ENCODE results near the gene LPAR3. TPM values are rescaled to one million over a fixed set of nuclear protein-coding genes. Genes with fewer than 3 reads are reported as not detected.

Gene LPAR3
- total and polyA plus RNA-seq, 2 donors (not counting 1 experiment from before 2014, with no cell fraction given), result 1.8 to 7.6 TPM

DNA sequence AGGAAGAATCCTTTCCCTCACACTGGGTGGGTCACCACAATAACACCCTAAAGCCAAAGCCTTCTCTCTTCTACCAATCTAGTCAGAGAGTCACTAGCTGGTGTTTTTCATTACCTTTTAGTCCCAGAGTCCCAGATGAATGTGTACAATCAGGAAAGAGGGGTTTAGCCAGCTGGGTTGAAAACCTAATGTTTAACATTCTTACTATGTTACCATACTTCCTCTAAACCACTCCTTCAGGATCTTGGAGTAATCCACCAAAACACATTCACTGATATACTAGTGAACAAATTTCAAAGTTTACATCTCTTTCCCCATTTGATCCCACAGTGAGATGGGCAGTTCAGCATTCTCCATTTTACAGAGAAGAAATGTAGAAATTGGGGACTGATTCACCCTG lies 9.7 kb downstream of the LPAR3 start:
- DNase-seq (ENCODE audit: low read depth in 2 of 2), result no peak
- TF ChIP-seq, protein P1, sequence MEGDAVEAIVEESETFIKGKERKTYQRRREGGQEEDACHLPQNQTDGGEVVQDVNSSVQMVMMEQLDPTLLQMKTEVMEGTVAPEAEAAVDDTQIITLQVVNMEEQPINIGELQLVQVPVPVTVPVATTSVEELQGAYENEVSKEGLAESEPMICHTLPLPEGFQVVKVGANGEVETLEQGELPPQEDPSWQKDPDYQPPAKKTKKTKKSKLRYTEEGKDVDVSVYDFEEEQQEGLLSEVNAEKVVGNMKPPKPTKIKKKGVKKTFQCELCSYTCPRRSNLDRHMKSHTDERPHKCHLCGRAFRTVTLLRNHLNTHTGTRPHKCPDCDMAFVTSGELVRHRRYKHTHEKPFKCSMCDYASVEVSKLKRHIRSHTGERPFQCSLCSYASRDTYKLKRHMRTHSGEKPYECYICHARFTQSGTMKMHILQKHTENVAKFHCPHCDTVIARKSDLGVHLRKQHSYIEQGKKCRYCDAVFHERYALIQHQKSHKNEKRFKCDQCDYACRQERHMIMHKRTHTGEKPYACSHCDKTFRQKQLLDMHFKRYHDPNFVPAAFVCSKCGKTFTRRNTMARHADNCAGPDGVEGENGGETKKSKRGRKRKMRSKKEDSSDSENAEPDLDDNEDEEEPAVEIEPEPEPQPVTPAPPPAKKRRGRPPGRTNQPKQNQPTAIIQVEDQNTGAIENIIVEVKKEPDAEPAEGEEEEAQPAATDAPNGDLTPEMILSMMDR (conservative IDR thresholded peaks at IDR 0.05 in 1 of 2, IDR thresholded peaks at IDR 0.05 in 1 of 2; ENCODE audit: low read depth in 1 of 2, low read length in 2 of 2), result no peak
- no peak for TF ChIP-seq EZH2 (IDR thresholded peaks at IDR 0.05; ENCODE audit: low read length, missing control alignments)
- Histone ChIP-seq H3K4me2 (ENCODE audit: extremely low read depth, insufficient read depth, low read length) (no peak overlapping the region), H3K9me3 (ENCODE audit: control insufficient read depth, insufficient read depth, low read depth, low read length) (no peaks in the 10 kb centered on the region), H3K79me2 (ENCODE audit: control insufficient read depth, insufficient read depth, low read length) (no peaks in the 10 kb centered on the region), H3K4me1 (ENCODE audit: control insufficient read depth, extremely low read depth, insufficient read depth, low read length) (no peaks in the 10 kb centered on the region), H2AFZ (ENCODE audit: low read length) (no peak overlapping the region), H3K9ac (ENCODE audit: insufficient read depth, low read length) (no peak overlapping the region), H3K36me3 (ENCODE audit: control insufficient read depth, insufficient read depth, low read length) (no peaks in the 10 kb centered on the region), H4K20me1 (ENCODE audit: control insufficient read depth, extremely low read depth, insufficient read depth, low read length) (no peaks in the 10 kb centered on the region), H3K27me3 (ENCODE audit: control insufficient read depth, insufficient read depth, low read length) (no peaks in the 10 kb centered on the region), H3K4me3 (replicated peaks in 1 of 4; ENCODE audit: control extremely low read depth in 1 of 4, insufficient read depth in 1 of 4, low read depth in 3 of 4, low read length in 4 of 4) (no peak overlapping the region), H3K27ac (ENCODE audit: insufficient read depth, low read length) (no peak overlapping the region)

DNA sequence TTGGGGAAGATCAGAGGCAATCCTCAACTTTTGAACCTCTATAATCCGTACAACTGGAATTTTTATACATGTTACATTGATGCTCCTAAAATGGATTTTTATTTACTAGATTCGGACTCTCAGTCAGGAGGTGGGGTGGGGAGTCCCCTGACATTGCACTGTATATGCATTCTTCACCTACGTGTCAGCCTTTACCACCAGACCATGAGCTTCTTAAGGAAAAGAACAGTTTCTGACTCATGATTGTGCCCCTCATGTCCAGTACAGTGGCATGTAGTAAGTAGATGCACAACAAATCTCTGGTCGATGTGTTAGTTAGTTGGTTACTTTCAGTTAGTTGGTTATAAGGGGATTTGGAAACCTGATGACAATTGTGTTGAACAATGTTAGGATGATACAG lies 15.4 kb downstream of the LPAR3 start:
- H3K79me2 ChIP-seq (ENCODE audit: control insufficient read depth, insufficient read depth, low read length), result no peaks in the 10 kb centered on the region
- H3K27me3 ChIP-seq (ENCODE audit: control insufficient read depth, insufficient read depth, low read length), result no peaks in the 10 kb centered on the region
- no peak overlapping the region for H3K9ac ChIP-seq (ENCODE audit: insufficient read depth, low read length)
- no peaks in the 10 kb centered on the region for H3K36me3 ChIP-seq (ENCODE audit: control insufficient read depth, insufficient read depth, low read length)
- peak; percentile 25 to 48 for DNase-seq (ENCODE audit: low read depth in 2 of 2)
- no peak for TF ChIP-seq EZH2 (IDR thresholded peaks at IDR 0.05; ENCODE audit: low read length, missing control alignments)
- TF ChIP-seq, protein P1 (conservative IDR thresholded peaks at IDR 0.05 in 1 of 2, IDR thresholded peaks at IDR 0.05 in 1 of 2; ENCODE audit: low read depth in 1 of 2, low read length in 2 of 2), result no peak
- no peaks in the 10 kb centered on the region for H4K20me1 ChIP-seq (ENCODE audit: control insufficient read depth, extremely low read depth, insufficient read depth, low read length)
- H3K9me3 ChIP-seq (ENCODE audit: control insufficient read depth, insufficient read depth, low read depth, low read length), result no peaks in the 10 kb centered on the region
- H3K4me2 ChIP-seq (ENCODE audit: extremely low read depth, insufficient read depth, low read length), result no peak overlapping the region
- H3K4me3 ChIP-seq (replicated peaks in 1 of 4; ENCODE audit: control extremely low read depth in 1 of 4, insufficient read depth in 1 of 4, low read depth in 3 of 4, low read length in 4 of 4), result no peak overlapping the region
- H3K27ac ChIP-seq (ENCODE audit: insufficient read depth, low read length), result no peak overlapping the region
- H3K4me1 ChIP-seq (ENCODE audit: control insufficient read depth, extremely low read depth, insufficient read depth, low read length), result no peaks in the 10 kb centered on the region
- no peak overlapping the region for H2AFZ ChIP-seq (ENCODE audit: low read length)

DNA sequence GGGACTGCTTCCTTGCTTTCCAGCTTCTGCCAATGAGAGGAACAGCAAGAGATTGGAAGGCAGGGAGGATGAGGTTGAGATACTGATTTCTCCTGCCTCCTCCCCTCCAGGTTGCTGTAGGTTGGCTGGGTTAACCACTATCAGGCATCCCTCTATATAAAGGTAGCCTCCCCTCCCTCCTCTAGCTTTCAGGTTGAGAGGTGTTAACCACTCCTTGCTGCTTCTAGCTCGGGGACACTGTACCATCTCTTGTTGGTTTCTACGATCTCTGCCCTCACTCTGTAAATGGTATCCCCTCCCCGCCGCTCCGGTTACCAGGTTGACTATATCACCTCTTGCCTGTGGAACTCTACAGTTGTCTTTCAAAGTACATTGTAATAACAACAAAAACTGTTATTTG lies 16.7 kb downstream of the LPAR3 start:
- Histone ChIP-seq H3K4me2 (ENCODE audit: extremely low read depth, insufficient read depth, low read length) (no peak overlapping the region), H3K79me2 (ENCODE audit: control insufficient read depth, insufficient read depth, low read length) (no peaks in the 10 kb centered on the region), H4K20me1 (ENCODE audit: control insufficient read depth, extremely low read depth, insufficient read depth, low read length) (no peaks in the 10 kb centered on the region), H3K27me3 (ENCODE audit: control insufficient read depth, insufficient read depth, low read length) (no peaks in the 10 kb centered on the region), H3K4me3 (replicated peaks in 1 of 4; ENCODE audit: control extremely low read depth in 1 of 4, insufficient read depth in 1 of 4, low read depth in 3 of 4, low read length in 4 of 4) (no peak overlapping the region), H3K27ac (ENCODE audit: insufficient read depth, low read length) (no peak overlapping the region), H3K4me1 (ENCODE audit: control insufficient read depth, extremely low read depth, insufficient read depth, low read length) (no peaks in the 10 kb centered on the region), H2AFZ (ENCODE audit: low read length) (no peak overlapping the region), H3K9ac (ENCODE audit: insufficient read depth, low read length) (no peak overlapping the region), H3K36me3 (ENCODE audit: control insufficient read depth, insufficient read depth, low read length) (no peaks in the 10 kb centered on the region), H3K9me3 (ENCODE audit: control insufficient read depth, insufficient read depth, low read depth, low read length) (no peaks in the 10 kb centered on the region)
- TF ChIP-seq, protein P1 (conservative IDR thresholded peaks at IDR 0.05 in 1 of 2, IDR thresholded peaks at IDR 0.05 in 1 of 2; ENCODE audit: low read depth in 1 of 2, low read length in 2 of 2), result no peak
- TF ChIP-seq EZH2 (IDR thresholded peaks at IDR 0.05; ENCODE audit: low read length, missing control alignments), result no peak
- no peak for DNase-seq (ENCODE audit: low read depth in 2 of 2)

All from fibroblast of lung (primary cell).